IMR-90 (cell line): Measurements from ENCODE around the gene ASB5. TPM values are rescaled to one million over a fixed set of nuclear protein-coding genes. Genes with fewer than 3 reads are reported as not detected.
A peak's percentile ranks its signal among the peaks of the same experiment; 100 is the strongest.

Experiments used
- ATAC-seq: fragments of 200-7000 bp; cut with Tn5 transposase; 2 replicates; pipeline ENCODE4 v1.9.1; 2020; ENCODE audit warnings: low read depth, mild to moderate bottlenecking, moderate library complexity
- BruUV-seq: library from RNA; stranded (reverse); fragments of 400-500 nt; replicated peaks from 2 replicates; lab custom pipeline; 2021; lab: Mats Ljungman, UMichigan
- CTCF ChIA-PET: fragments of 300-600 bp; formaldehyde crosslinking; extraction: SDS; loops from one replicate; lab custom pipeline; 2021; ENCODE audit warnings: antibody characterized with exemption; lab: Yijun Ruan, JAX
- POLR2A ChIA-PET: fragments of 300-600 bp; sonication (Branson Sonifier 250); formaldehyde crosslinking; loops from one replicate; lab custom pipeline; 2022; ENCODE audit warnings: antibody characterized with exemption; ENCODE audit not compliant: unreplicated experiment; lab: Charles Lee
- DNase-seq: peaks from one replicate; pipeline ENCODE4 v3.0.0; 2013
- H2AFZ ChIP-seq: replicated peaks from 2 replicates; pipeline ENCODE3; 2013; ENCODE audit warnings: low read length, mild to moderate bottlenecking; ENCODE audit not compliant: poor library complexity
- H2AK5ac ChIP-seq: 2 replicates; pipeline ENCODE4 v1.6.1; 2013; ENCODE audit warnings: low read depth, low read length, inconsistent platforms
- H2AK9ac ChIP-seq: replicated peaks from 2 replicates; pipeline ENCODE3; 2013; ENCODE audit warnings: mild to moderate bottlenecking, low read depth, low read length, moderate library complexity; ENCODE audit not compliant: poor library complexity
- H2BK120ac ChIP-seq: 2 replicates; pipeline ENCODE4 v1.6.1; 2013; ENCODE audit warnings: low read depth, low read length, inconsistent platforms
- H2BK15ac ChIP-seq: 3 replicates; pipeline ENCODE4 v1.6.1; 2013; ENCODE audit warnings: low read depth, low read length, inconsistent platforms
- H2BK20ac ChIP-seq: 2 replicates; pipeline ENCODE4 v1.6.1; 2013; ENCODE audit warnings: low read depth, mild to moderate bottlenecking, inconsistent platforms, low read length, moderate library complexity
- H2BK5ac ChIP-seq: 2 replicates; pipeline ENCODE4 v1.6.1; 2013; ENCODE audit warnings: mild to moderate bottlenecking, low read depth, low read length, inconsistent platforms; ENCODE audit not compliant: poor library complexity, severe bottlenecking
- H3K14ac ChIP-seq: replicated peaks from 2 replicates; pipeline ENCODE4 v1.6.1; 2013; ENCODE audit warnings: low read depth, low read length, inconsistent platforms
- H3K18ac ChIP-seq: 2 replicates; pipeline ENCODE4 v1.6.1; 2013; ENCODE audit warnings: low read depth, low read length, control low read depth
- H3K23ac ChIP-seq: 2 replicates; pipeline ENCODE4 v1.6.1; 2013; ENCODE audit warnings: low read depth, low read length, inconsistent platforms
- H3K27ac ChIP-seq: 2 replicates; pipeline ENCODE4 v1.5.1; 2013; ENCODE audit warnings: mild to moderate bottlenecking, control low read depth, low read length; ENCODE audit not compliant: insufficient read depth
- H3K27me3 ChIP-seq: 2 replicates; pipeline ENCODE4 v1.6.1; 2013; ENCODE audit warnings: low read length; ENCODE audit not compliant: control insufficient read depth, insufficient read depth
- H3K36me3 ChIP-seq: 2 replicates; pipeline ENCODE4 v1.6.1; 2013; ENCODE audit warnings: low read length, mixed read lengths; ENCODE audit not compliant: control insufficient read depth, insufficient read depth
- H3K4ac ChIP-seq: 2 replicates; pipeline ENCODE4 v1.6.1; 2013; ENCODE audit warnings: low read depth, low read length, inconsistent platforms
- H3K4me1 ChIP-seq: 2 replicates; pipeline ENCODE4 v1.6.1; 2013; ENCODE audit warnings: low read length, mixed read lengths; ENCODE audit not compliant: control insufficient read depth, insufficient read depth
- H3K4me2 ChIP-seq: 2 replicates; pipeline ENCODE4 v1.6.1; 2013; ENCODE audit warnings: low read depth, mild to moderate bottlenecking, control low read depth, low read length, moderate library complexity
- H3K4me3 ChIP-seq: 2 replicates; pipeline ENCODE4 v1.5.1; 2013; ENCODE audit warnings: low read depth, mild to moderate bottlenecking, control low read depth, low read length, moderate library complexity; ENCODE audit not compliant: insufficient read depth
- H3K56ac ChIP-seq: 2 replicates; pipeline ENCODE4 v1.6.1; 2013; ENCODE audit warnings: low read length, inconsistent platforms; ENCODE audit not compliant: insufficient read depth; ENCODE audit errors: extremely low read depth
- H3K79me1 ChIP-seq, 2 experiments: 2 replicates each; pipeline ENCODE4 v1.6.1; 2013; ENCODE audit warnings: low read length in 2 of 2, inconsistent platforms in 1 of 2, low read depth in 1 of 2
- H3K9ac ChIP-seq: 2 replicates; pipeline ENCODE4 v1.6.1; 2013; ENCODE audit warnings: low read depth, low read length, control low read depth
- H3K9me1 ChIP-seq: 2 replicates; pipeline ENCODE4 v1.6.1; 2013; ENCODE audit warnings: low read length, inconsistent platforms; ENCODE audit not compliant: insufficient read depth
- H3K9me3 ChIP-seq: 2 replicates; pipeline ENCODE4 v1.6.1; 2013; ENCODE audit warnings: low read length; ENCODE audit not compliant: control insufficient read depth, insufficient read depth
- H4K20me1 ChIP-seq: 2 replicates; pipeline ENCODE4 v1.6.1; 2013; ENCODE audit warnings: low read length, inconsistent platforms; ENCODE audit not compliant: insufficient read depth
- H4K5ac ChIP-seq: 2 replicates; pipeline ENCODE4 v1.6.1; 2013; ENCODE audit warnings: mild to moderate bottlenecking, low read depth, low read length, control low read depth
- H4K8ac ChIP-seq, 2 experiments: 2 replicates each; pipeline ENCODE4 v1.6.1; 2013; ENCODE audit warnings: low read depth in 2 of 2, low read length in 2 of 2, control low read depth in 1 of 2, inconsistent platforms in 1 of 2
- H4K91ac ChIP-seq: 2 replicates; pipeline ENCODE4 v1.6.1; 2013; ENCODE audit warnings: low read depth, low read length, inconsistent platforms; ENCODE audit not compliant: insufficient read depth
- CEBPB ChIP-seq: IDR thresholded peaks from 2 replicates; pipeline ENCODE4 v1.6.1; 2012; ENCODE audit warnings: low read depth, low read length, improper control_type of control experiment
- FOS ChIP-seq: fragments of 150-350 bp; IDR thresholded peaks from 2 replicates; pipeline ENCODE4 v1.6.1; 2016; ENCODE audit warnings: low read depth, low read length
- MAFK ChIP-seq: IDR thresholded peaks from 2 replicates; pipeline ENCODE4 v1.6.1; 2012; ENCODE audit warnings: low read depth, low read length, improper control_type of control experiment
- MAZ ChIP-seq: IDR thresholded peaks from 2 replicates; pipeline ENCODE4 v1.6.1; 2012; ENCODE audit warnings: low read depth, mild to moderate bottlenecking, low read length, improper control_type of control experiment, moderate library complexity, borderline replicate concordance
- MXI1 ChIP-seq: IDR thresholded peaks from 2 replicates; pipeline ENCODE4 v1.6.1; 2012; ENCODE audit warnings: low read depth, mild to moderate bottlenecking, low read length, moderate library complexity, borderline replicate concordance
- NFE2L2 ChIP-seq: fragments of 150-350 bp; IDR thresholded peaks from 2 replicates; pipeline ENCODE4 v1.6.1; 2016; ENCODE audit warnings: low read depth, mild to moderate bottlenecking, low read length
- POLR2A ChIP-seq: IDR thresholded peaks from 2 replicates; pipeline ENCODE4 v1.6.1; 2012; ENCODE audit warnings: mild to moderate bottlenecking, low read depth, low read length
- RCOR1 ChIP-seq: IDR thresholded peaks from 2 replicates; pipeline ENCODE4 v1.6.1; 2012; ENCODE audit warnings: mild to moderate bottlenecking, low read length, improper control_type of control experiment; ENCODE audit not compliant: insufficient replicate concordance
- RFX5 ChIP-seq: IDR thresholded peaks from 2 replicates; pipeline ENCODE4 v1.8.0; 2012; ENCODE audit warnings: low read depth, mild to moderate bottlenecking, low read length, moderate library complexity
- USF2 ChIP-seq: fragments of 150-350 bp; IDR thresholded peaks from 2 replicates; pipeline ENCODE4 v1.6.1; 2017; ENCODE audit warnings: mild to moderate bottlenecking, antibody characterized with exemption, low read length, low read depth
- WGBS, 2 experiments: methylation state at CpG; one replicate each; pipeline versions ENCODE4 v1.1.5 to v1.1.7; 2013; ENCODE audit warnings: missing lambda C conversion rate in 2 of 2; ENCODE audit not compliant: insufficient read length in 1 of 2; ENCODE audit errors: extremely low coverage in 2 of 2; 5-methylcytosine and 5-hydroxymethylcytosine counted together
- dilution Hi-C: fragments of 300-500 bp; cut with HindIII; formaldehyde crosslinking; loops from one replicate; pipeline ENCODE4 v1.14.3; 2018; ENCODE audit warnings: low sequenced_read_pairs; ENCODE audit not compliant: unreplicated experiment
- in situ Hi-C: fragments of 300-500 bp; cut with MboI; formaldehyde crosslinking; loops from 3 replicates; pipeline ENCODE4 v1.14.3; 2019; ENCODE audit warnings: low sequenced_read_pairs, inconsistent platforms, mixed read lengths
- intact Hi-C: fragments of 100-400 bp; cut with micrococcal nuclease; formaldehyde crosslinking; loops from 2 replicates; pipeline ENCODE4 v1.10.0; 2022
- polyA plus RNA-seq, 3 experiments: library from polyadenylated mRNA; depleted of rRNA; stranded (reverse); fragments of >200 nt; gene quantifications; 2 replicates each; pipeline ENCODE4 v1.2.3, GENCODE V29; 2012; ENCODE audit warnings: low replicate concordance in 1 of 3
- total RNA-seq: library from RNA; depleted of rRNA; stranded (reverse); fragments of >200 nt; gene quantifications from 2 replicates; pipeline ENCODE4 v1.2.3, GENCODE V29; 2012

ASB5 gene
- total and polyA plus RNA-seq, 2 of the 4 experiments (the other 2 are of a cell fraction): 0.18 to 0.21 TPM

DNA sequence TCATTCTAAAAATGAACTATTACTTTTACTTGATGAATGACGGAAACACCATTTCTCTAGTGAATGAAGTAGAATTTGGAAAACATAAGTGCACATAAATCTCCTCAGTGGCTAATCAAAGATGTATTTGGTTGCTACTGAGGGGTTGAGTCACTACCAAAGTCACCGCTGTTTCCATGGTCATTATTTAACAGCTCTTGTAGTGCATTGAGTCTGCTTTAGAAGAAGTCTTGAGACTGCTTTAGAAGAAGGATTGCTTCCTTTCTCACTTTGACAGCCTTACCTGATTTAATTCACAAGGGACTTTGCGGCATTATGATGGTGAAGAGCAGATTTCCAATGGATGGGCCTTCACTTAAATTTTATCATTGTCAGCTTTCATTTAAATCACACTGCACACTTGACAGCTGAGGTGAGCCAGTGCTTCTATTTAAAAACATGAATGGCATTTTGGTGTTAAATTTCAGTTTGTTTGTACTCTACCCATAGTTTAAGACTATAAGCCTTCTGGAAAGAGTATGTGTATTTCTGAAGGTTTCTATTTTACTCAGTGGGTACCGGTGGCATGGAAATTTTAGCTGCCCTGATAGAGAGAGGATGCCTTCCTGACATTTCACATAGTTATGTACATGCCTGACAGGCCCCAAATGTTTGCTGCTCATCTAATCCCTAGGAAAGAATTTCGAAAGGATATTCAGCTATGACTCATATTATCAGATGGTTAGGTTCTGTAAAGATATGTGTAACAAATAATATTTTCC lies 9.5 kb downstream of the ASB5 start:
- Histone ChIP-seq H3K56ac (peak overlapping the region; percentile 75), H3K9me3 (no peaks in the 10 kb centered on the region), H3K9ac (no peak overlapping the region), H2AFZ (no peak overlapping the region), H3K4me3 (no peak overlapping the region), H3K4me1 (peaks cover 17% of the 10 kb centered on the region), H3K4me2 (peak overlapping the region; percentile 73), H2BK120ac (peak overlapping the region; percentile 90), H2BK15ac (peak overlapping the region; percentile 35; the same call in 2 of the 3 replicates), H4K91ac (peak overlapping the region; percentile 49), H4K8ac (peak overlapping the region; percentile 79 to 87), H3K9me1 (no peaks in the 10 kb centered on the region; the same call in 1 of the 2 replicates), H2BK20ac (peak overlapping the region; percentile 87), H3K18ac (peak overlapping the region; percentile 96; the same call in 1 of the 2 replicates), H3K36me3 (no peaks in the 10 kb centered on the region), H2AK9ac (no peak overlapping the region), H3K4ac (peak overlapping the region; percentile 53; the same call in 1 of the 2 replicates), H2BK5ac (peak overlapping the region; percentile 94), H3K27me3 (no peaks in the 10 kb centered on the region), H2AK5ac (0 out of 2 replicates have a peak overlapping the region, but pooled peaks have one; percentile 6), H3K79me1 (no peaks in the 10 kb centered on the region), H3K14ac (peak overlapping the region; percentile 74), H4K5ac (peak overlapping the region; percentile 87; the same call in 1 of the 2 replicates), H3K27ac (peak overlapping the region; percentile 99), H4K20me1 (no peaks in the 10 kb centered on the region), H3K23ac (peak overlapping the region; percentile 2; the same call in 1 of the 2 replicates)
- TF ChIP-seq RFX5: no peak
- TF ChIP-seq MAZ: no peak
- peak; percentile 53; the same call in 1 of the 2 replicates for TF ChIP-seq CEBPB
- TF ChIP-seq POLR2A: no peak
- TF ChIP-seq MAFK: no peak
- TF ChIP-seq RCOR1: no peak
- peak; percentile 56; the same call in 1 of the 2 replicates for TF ChIP-seq FOS
- TF ChIP-seq USF2: no peak
- TF ChIP-seq MXI1: no peak
- no peak for TF ChIP-seq NFE2L2
- in situ Hi-C loops (no loop called here), intact Hi-C loops (no loop called here), dilution Hi-C loops (no loop called here)
- ChIA-PET POLR2A (no interaction called here), CTCF (interaction anchor here (0.9 to 1.0 kb wide), 2 partner anchors 10 to 82 kb away, joined by 3 read pairs; no protein-coding TSS in a partner anchor)
- WGBS, 2 experiments: no CpG with 5 or more reads among the region's 5 CpGs
- ATAC-seq (peak; percentile 83), DNase-seq (peak; percentile 80)
- BruUV-seq: no TSS peak
